Measurements from ENCODE around the gene PHACTR3. TPM values are rescaled to one million over a fixed set of nuclear protein-coding genes. Genes with fewer than 3 reads are reported as not detected.

Gene PHACTR3
- total RNA-seq, 1 experiment from 2014 or later = not detected

GRCh38 chr20:59813126-59813947 lies 209.0 kb downstream of the PHACTR3 start:
- Histone ChIP-seq H3K56ac (ENCODE audit: insufficient read length, low read depth, low read length) (no peak overlapping the region), H3K79me2 (ENCODE audit: insufficient read depth, low read length) (no peaks in the 10 kb centered on the region), H4K5ac (ENCODE audit: insufficient read length, low read depth, low read length) (no peak overlapping the region), H3K9me3 (ENCODE audit: control insufficient read depth, low read depth, low read length) (no peaks in the 10 kb centered on the region), H3T11ph (ENCODE audit: low read length) (no peak overlapping the region), H4K91ac (ENCODE audit: insufficient read length, low read depth, low read length) (no peak overlapping the region), H3K4ac (ENCODE audit: low read depth, low read length) (no peak overlapping the region), H3K4me1 (ENCODE audit: insufficient read depth, low read length) (no peaks in the 10 kb centered on the region), H3K23me2 (ENCODE audit: insufficient read length, low read depth, low read length, poor library complexity, severe bottlenecking) (no peaks in the 10 kb centered on the region), H3K4me2 (ENCODE audit: insufficient read depth, insufficient read length, low read length) (no peak overlapping the region), H2BK120ac (ENCODE audit: low read depth, low read length, poor library complexity, severe bottlenecking) (no peak overlapping the region), H3K14ac (ENCODE audit: insufficient read depth, low read length) (no peak overlapping the region), H3K9ac (ENCODE audit: extremely low read depth, insufficient read length, low read length) (no peak overlapping the region), H3K79me1 (ENCODE audit: insufficient read depth, low read depth, low read length, poor library complexity, severe bottlenecking) (no peaks in the 10 kb centered on the region), H2BK15ac (ENCODE audit: low read depth, low read length) (no peak overlapping the region), H3K23ac (ENCODE audit: insufficient read length, low read depth, low read length) (no peak overlapping the region), H2AFZ (ENCODE audit: low read length) (no peak overlapping the region), H2BK20ac (ENCODE audit: low read depth, low read length, poor library complexity, severe bottlenecking) (no peak overlapping the region), H2BK12ac (ENCODE audit: insufficient read length, low read depth, low read length) (no peak overlapping the region), H3K27ac (ENCODE audit: insufficient read length, low read depth, low read length) (no peak overlapping the region), H3K18ac (ENCODE audit: insufficient read length, low read depth, low read length) (no peak overlapping the region), H2AK5ac (ENCODE audit: insufficient read length, low read length) (no peak overlapping the region), H4K8ac (replicated peaks; ENCODE audit: insufficient read length, low read depth, low read length) (no peak overlapping the region), H4K20me1 (ENCODE audit: control insufficient read depth, insufficient read depth, insufficient read length) (no peaks in the 10 kb centered on the region), H2BK5ac (ENCODE audit: insufficient read length, low read length) (no peak overlapping the region), H3K27me3 (ENCODE audit: insufficient read depth, low read length) (no peaks in the 10 kb centered on the region)
- Mint-ChIP-seq H3K4me1 (peaks cover 4 to 6% of the 10 kb centered on the region in 2 experiments), H3K27ac (peak overlapping the region in 1 of 3 experiments; percentile 77; a peak in 2 of 7 replicates), H3K9me3 (peaks cover 0 to 30% of the 10 kb centered on the region in 2 experiments; a peak in 2 of 5 replicates), H3K27me3 (ENCODE audit: low read depth) (peaks cover 14% of the 10 kb centered on the region), H3K36me3 (ENCODE audit: insufficient read depth in 1 of 3, low read depth in 3 of 3) (no peaks in the 10 kb centered on the region), H3K4me3 (no peak overlapping the region)
- no CpG with 5 or more reads among the region's 18 CpGs for WGBS (ENCODE audit: extremely low coverage, insufficient read length, low lambda C conversion rate)
- DNase-seq = peak; percentile 18
- TF ChIP-seq, protein P1, sequence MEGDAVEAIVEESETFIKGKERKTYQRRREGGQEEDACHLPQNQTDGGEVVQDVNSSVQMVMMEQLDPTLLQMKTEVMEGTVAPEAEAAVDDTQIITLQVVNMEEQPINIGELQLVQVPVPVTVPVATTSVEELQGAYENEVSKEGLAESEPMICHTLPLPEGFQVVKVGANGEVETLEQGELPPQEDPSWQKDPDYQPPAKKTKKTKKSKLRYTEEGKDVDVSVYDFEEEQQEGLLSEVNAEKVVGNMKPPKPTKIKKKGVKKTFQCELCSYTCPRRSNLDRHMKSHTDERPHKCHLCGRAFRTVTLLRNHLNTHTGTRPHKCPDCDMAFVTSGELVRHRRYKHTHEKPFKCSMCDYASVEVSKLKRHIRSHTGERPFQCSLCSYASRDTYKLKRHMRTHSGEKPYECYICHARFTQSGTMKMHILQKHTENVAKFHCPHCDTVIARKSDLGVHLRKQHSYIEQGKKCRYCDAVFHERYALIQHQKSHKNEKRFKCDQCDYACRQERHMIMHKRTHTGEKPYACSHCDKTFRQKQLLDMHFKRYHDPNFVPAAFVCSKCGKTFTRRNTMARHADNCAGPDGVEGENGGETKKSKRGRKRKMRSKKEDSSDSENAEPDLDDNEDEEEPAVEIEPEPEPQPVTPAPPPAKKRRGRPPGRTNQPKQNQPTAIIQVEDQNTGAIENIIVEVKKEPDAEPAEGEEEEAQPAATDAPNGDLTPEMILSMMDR (conservative IDR thresholded peaks at IDR 0.05) = no peak

Data from H9 (cell line).